DMS153 treated with DMSO at 0.1 percent for 48 hours (cell line): ENCODE data around the gene OXSR1.
"Not testable (repeated sequence)": the region's sequence is repeated elsewhere in the genome, so short reads cannot be mapped to it uniquely, and the experiment has no call there.

ENCODE experiments used
- DNase-seq: peaks from one replicate; lab custom pipeline; 2025; ENCODE audit not compliant: unreplicated experiment; lab: John Stamatoyannopoulos, UW

Gene OXSR1

GRCh38 chr3:38141173-38141951 lies 24.0 kb upstream of the OXSR1 start:
- DNase-seq: no peak

- DNase-seq: no peak
These were observed 23.4 kb upstream of the OXSR1 start for GRCh38 chr3:38141952-38142273.

- DNase-seq: no peak
These were observed 22.4 kb upstream of the OXSR1 start for GRCh38 chr3:38142959-38143358.

- DNase-seq: no peak
These were observed 21.8 kb upstream of the OXSR1 start for GRCh38 chr3:38143511-38143910.

GRCh38 chr3:38146504-38146903 lies 18.8 kb upstream of the OXSR1 start:
- DNase-seq: no peak

- DNase-seq: no peak
These were observed 17.9 kb upstream of the OXSR1 start for GRCh38 chr3:38147421-38147820.

- no peak for DNase-seq
These were observed 16.9 kb upstream of the OXSR1 start for GRCh38 chr3:38148311-38148882.

GRCh38 chr3:38149708-38150107 lies 15.6 kb upstream of the OXSR1 start:
- no peak for DNase-seq

GRCh38 chr3:38150780-38151528 lies 14.4 kb upstream of the OXSR1 start:
- DNase-seq: no peak

GRCh38 chr3:38151667-38152265 lies 13.6 kb upstream of the OXSR1 start:
- DNase-seq: no peak

- no peak for DNase-seq
These were observed 12.7 kb upstream of the OXSR1 start for GRCh38 chr3:38152609-38153008.

- no peak for DNase-seq
These were observed 12.1 kb upstream of the OXSR1 start for GRCh38 chr3:38153221-38153620.

- DNase-seq: no peak
These were observed 11.3 kb upstream of the OXSR1 start for GRCh38 chr3:38154033-38154494.

GRCh38 chr3:38154625-38155255 lies 10.6 kb upstream of the OXSR1 start:
- DNase-seq: no peak

- DNase-seq: no peak
These were observed 9.5 kb upstream of the OXSR1 start for GRCh38 chr3:38155825-38156224.

- DNase-seq: no peak
These were observed 8.2 kb upstream of the OXSR1 start for GRCh38 chr3:38157117-38157516.

GRCh38 chr3:38157595-38157994 lies 7.7 kb upstream of the OXSR1 start:
- DNase-seq: no peak

GRCh38 chr3:38158472-38158871 lies 6.9 kb upstream of the OXSR1 start:
- DNase-seq: no peak

GRCh38 chr3:38160704-38161103 lies 4.6 kb upstream of the OXSR1 start:
- not testable (repeated sequence) for DNase-seq

GRCh38 chr3:38163117-38163840 lies 2.1 kb upstream of the OXSR1 start:
- no peak for DNase-seq
